Breast epithelium (tissue), 3 donors: ENCODE measurements around the gene AFAP1L1.

Source experiments
- CTCF ChIP-seq, 3 donors: fragments of 450-650 bp; IDR thresholded peaks; one replicate each; pipeline ENCODE4 v1.5.1; 2016 to 2017; ENCODE audit warnings: antibody characterized with exemption in 3 of 3, mild to moderate bottlenecking in 3 of 3, moderate library complexity in 3 of 3
- POLR2A ChIP-seq: fragments of 450-650 bp; IDR thresholded peaks from one replicate; pipeline ENCODE4 v1.6.1; 2016; ENCODE audit warnings: antibody characterized with exemption, mild to moderate bottlenecking, moderate library complexity
- POLR2AphosphoS5 ChIP-seq, 3 donors: sonication (generic); formaldehyde crosslinking; IDR thresholded peaks; one replicate each; pipeline ENCODE4 v1.6.1; 2017; ENCODE audit warnings: antibody characterized with exemption in 3 of 3

DNA sequence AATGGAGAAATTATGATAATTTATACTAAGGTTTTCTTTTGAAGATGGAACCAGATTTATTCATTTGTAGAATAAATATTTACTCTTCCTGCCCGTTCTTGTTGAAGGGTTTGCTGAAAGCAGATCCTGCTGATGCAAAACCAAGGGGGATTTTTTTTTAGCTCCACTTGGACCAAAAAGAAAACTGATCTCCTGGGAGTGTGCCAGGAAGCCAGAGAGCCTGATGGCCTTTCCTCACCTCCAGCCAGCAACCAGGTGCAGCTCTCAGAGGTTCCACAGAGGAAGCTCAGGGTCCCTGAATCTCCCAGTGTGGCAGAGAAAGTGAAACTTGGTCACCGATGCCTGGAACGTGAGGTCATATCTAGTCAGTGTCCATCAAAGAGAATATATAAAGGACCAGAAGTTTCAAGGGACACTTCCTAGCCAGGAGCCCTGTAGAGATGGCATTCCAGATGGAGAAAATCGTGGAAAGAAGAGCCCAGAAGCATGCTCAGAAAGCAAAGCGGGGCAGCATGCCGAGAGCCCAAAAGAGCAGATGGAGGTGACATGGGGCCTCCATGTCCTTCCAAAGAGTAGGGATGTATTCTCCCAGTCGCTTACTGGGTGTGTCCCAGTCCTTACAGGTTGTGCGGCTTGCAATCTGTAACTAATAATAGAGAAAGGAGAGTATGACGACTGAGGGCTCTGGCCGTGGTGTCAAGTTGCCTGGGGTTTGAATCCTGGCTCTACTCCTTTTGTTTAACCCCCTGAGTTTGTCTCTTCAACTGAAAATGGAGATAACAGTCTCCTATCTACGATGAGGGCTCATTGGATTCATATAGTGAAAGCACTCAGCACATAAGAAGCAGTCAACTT is 12.2 kb downstream of the AFAP1L1 start:
- TF ChIP-seq CTCF (IDR thresholded peaks at IDR 0.05): no peak
- TF ChIP-seq POLR2AphosphoS5 (IDR thresholded peaks at IDR 0.05): no peak
- TF ChIP-seq POLR2A: no peak
